H9 (cell line): ENCODE results near the gene CCDC182. TPM values are rescaled to one million over a fixed set of nuclear protein-coding genes. Genes with fewer than 3 reads are reported as not detected.

ENCODE experiments used
- DNase-seq: peaks from one replicate; pipeline ENCODE4 v3.0.0-alpha.2; 2017
- H2AFZ ChIP-seq: one replicate; pipeline ENCODE4 v1.6.1; 2013; ENCODE audit warnings: mild to moderate bottlenecking, low read length, control low read depth, moderate library complexity
- H2AK5ac ChIP-seq: 2 replicates; pipeline ENCODE4 v1.6.1; 2013; ENCODE audit warnings: low read length, control low read depth, mixed read lengths; ENCODE audit not compliant: insufficient read length
- H2BK120ac ChIP-seq: one replicate; pipeline ENCODE4 v1.6.1; 2013; ENCODE audit warnings: low read depth, mild to moderate bottlenecking, low read length, control low read depth, inconsistent platforms; ENCODE audit not compliant: poor library complexity, severe bottlenecking
- H2BK12ac ChIP-seq: 2 replicates; pipeline ENCODE4 v1.6.1; 2013; ENCODE audit warnings: low read length, control low read depth, mixed read lengths, low read depth; ENCODE audit not compliant: insufficient read length
- H2BK15ac ChIP-seq: 2 replicates; pipeline ENCODE4 v1.6.1; 2013; ENCODE audit warnings: low read depth, low read length, control low read depth
- H2BK20ac ChIP-seq: one replicate; pipeline ENCODE4 v1.6.1; 2013; ENCODE audit warnings: low read depth, mild to moderate bottlenecking, low read length, control low read depth, inconsistent platforms; ENCODE audit not compliant: poor library complexity, severe bottlenecking
- H2BK5ac ChIP-seq: 2 replicates; pipeline ENCODE4 v1.6.1; 2013; ENCODE audit warnings: low read length, control low read depth, mixed read lengths; ENCODE audit not compliant: insufficient read length
- H3K14ac ChIP-seq: 2 replicates; pipeline ENCODE4 v1.6.1; 2013; ENCODE audit warnings: low read length, control low read depth; ENCODE audit not compliant: insufficient read depth
- H3K18ac ChIP-seq: 2 replicates; pipeline ENCODE4 v1.6.1; 2013; ENCODE audit warnings: low read depth, mild to moderate bottlenecking, mixed read lengths, low read length, control low read depth; ENCODE audit not compliant: insufficient read length
- H3K23ac ChIP-seq: 2 replicates; pipeline ENCODE4 v1.6.1; 2013; ENCODE audit warnings: low read length, control low read depth, mixed read lengths, low read depth; ENCODE audit not compliant: insufficient read length
- H3K23me2 ChIP-seq: 2 replicates; pipeline ENCODE4 v1.6.1; 2013; ENCODE audit warnings: low read depth, mild to moderate bottlenecking, mixed read lengths, low read length, control low read depth; ENCODE audit not compliant: insufficient read length, poor library complexity, severe bottlenecking
- H3K27ac ChIP-seq: 2 replicates; pipeline ENCODE4 v1.5.1; 2013; ENCODE audit warnings: low read length, control low read depth, mixed read lengths, low read depth; ENCODE audit not compliant: insufficient read length
- H3K27me3 ChIP-seq: 2 replicates; pipeline ENCODE4 v1.6.1; 2013; ENCODE audit warnings: low read length, control low read depth, inconsistent platforms; ENCODE audit not compliant: insufficient read depth
- H3K4ac ChIP-seq: 2 replicates; pipeline ENCODE4 v1.6.1; 2013; ENCODE audit warnings: low read depth, mild to moderate bottlenecking, control low read depth, inconsistent platforms, low read length, moderate library complexity
- H3K4me1 ChIP-seq: 2 replicates; pipeline ENCODE4 v1.6.1; 2013; ENCODE audit warnings: low read length, control low read depth, inconsistent platforms; ENCODE audit not compliant: insufficient read depth
- H3K4me2 ChIP-seq: 2 replicates; pipeline ENCODE4 v1.6.1; 2013; ENCODE audit warnings: low read length, control low read depth, mixed read lengths; ENCODE audit not compliant: insufficient read length, insufficient read depth
- H3K56ac ChIP-seq: 2 replicates; pipeline ENCODE4 v1.6.1; 2013; ENCODE audit warnings: low read depth, mild to moderate bottlenecking, mixed read lengths, low read length, control low read depth; ENCODE audit not compliant: insufficient read length
- H3K79me1 ChIP-seq: 2 replicates; pipeline ENCODE4 v1.6.1; 2013; ENCODE audit warnings: low read depth, mild to moderate bottlenecking, moderate library complexity, low read length, control low read depth, inconsistent platforms; ENCODE audit not compliant: insufficient read depth, poor library complexity, severe bottlenecking
- H3K79me2 ChIP-seq: 2 replicates; pipeline ENCODE4 v1.6.1; 2013; ENCODE audit warnings: low read length, control low read depth, inconsistent platforms; ENCODE audit not compliant: insufficient read depth
- H3K9ac ChIP-seq: 2 replicates; pipeline ENCODE4 v1.6.1; 2013; ENCODE audit warnings: low read length, control low read depth, mixed read lengths; ENCODE audit not compliant: insufficient read length; ENCODE audit errors: extremely low read depth
- H3K9me3 ChIP-seq: one replicate; pipeline ENCODE4 v1.6.1; 2013; ENCODE audit warnings: low read depth, low read length, inconsistent platforms; ENCODE audit not compliant: control insufficient read depth
- H3T11ph ChIP-seq: one replicate; pipeline ENCODE4 v1.6.1; 2013; ENCODE audit warnings: mild to moderate bottlenecking, low read length, control low read depth, inconsistent platforms
- H4K20me1 ChIP-seq: one replicate; pipeline ENCODE4 v1.6.1; 2013; ENCODE audit not compliant: control insufficient read depth, insufficient read length, insufficient read depth
- H4K5ac ChIP-seq: 2 replicates; pipeline ENCODE4 v1.6.1; 2013; ENCODE audit warnings: low read depth, mild to moderate bottlenecking, mixed read lengths, low read length, control low read depth; ENCODE audit not compliant: insufficient read length
- H4K8ac ChIP-seq: replicated peaks from 2 replicates; pipeline ENCODE4 v1.6.1; 2013; ENCODE audit warnings: low read length, control low read depth, mixed read lengths, low read depth; ENCODE audit not compliant: insufficient read length
- H4K91ac ChIP-seq: 2 replicates; pipeline ENCODE4 v1.6.1; 2013; ENCODE audit warnings: low read depth, mild to moderate bottlenecking, moderate library complexity, mixed read lengths, low read length, control low read depth; ENCODE audit not compliant: insufficient read length
- H3K27ac Mint-ChIP-seq, 3 experiments: 2 replicates in 2 of 3; 3 replicates in 1 of 3; pipeline ENCODE4 v1.8.0; 2020 to 2021; ENCODE audit warnings: mixed read lengths in 3 of 3, mild to moderate bottlenecking in 1 of 3, moderate library complexity in 1 of 3
- H3K27me3 Mint-ChIP-seq: 2 replicates; pipeline ENCODE4 v1.8.0; 2021; ENCODE audit warnings: low read depth, mild to moderate bottlenecking, moderate library complexity, mixed read lengths
- H3K36me3 Mint-ChIP-seq, 3 experiments: 2 replicates in 2 of 3; 3 replicates in 1 of 3; pipeline ENCODE4 v1.8.0; 2020 to 2021; ENCODE audit warnings: low read depth in 3 of 3, mixed read lengths in 3 of 3; ENCODE audit not compliant: insufficient read depth in 1 of 3
- H3K4me1 Mint-ChIP-seq, 2 experiments: 2 replicates each; pipeline ENCODE4 v1.8.0; 2020; ENCODE audit warnings: mixed read lengths in 2 of 2
- H3K4me3 Mint-ChIP-seq, 2 experiments: 2 replicates in 1 of 2; 3 replicates in 1 of 2; pipeline ENCODE4 v1.8.0; 2020 to 2021; ENCODE audit warnings: mild to moderate bottlenecking in 2 of 2, mixed read lengths in 2 of 2, moderate library complexity in 1 of 2
- H3K9me3 Mint-ChIP-seq, 2 experiments: 2 replicates in 1 of 2; 3 replicates in 1 of 2; pipeline ENCODE4 v1.8.0; 2020; ENCODE audit warnings: mild to moderate bottlenecking in 2 of 2, mixed read lengths in 2 of 2, moderate library complexity in 1 of 2
- CTCF ChIP-seq: fragments of 200-600 bp; sonication (generic); conservative IDR thresholded peaks from 3 replicates; pipeline ENCODE4 v1.8.0; 2021; ENCODE audit warnings: antibody characterized with exemption, mild to moderate bottlenecking
- WGBS: extraction: QIAGEN DNeasy Blood & Tissue Kit; methylation state at CpG from one replicate; pipeline ENCODE4 v1.1.7; 2013; ENCODE audit warnings: missing lambda C conversion rate, low lambda C conversion rate, mixed read lengths; ENCODE audit not compliant: insufficient read length; ENCODE audit errors: extremely low coverage; 5-methylcytosine and 5-hydroxymethylcytosine counted together
- total RNA-seq: library from RNA; stranded (reverse); gene quantifications from 2 replicates; pipeline ENCODE4 v1.2.1, GENCODE V29; 2021

CCDC182 gene
- total RNA-seq, 1 experiment from 2014 or later: not detected

DNA sequence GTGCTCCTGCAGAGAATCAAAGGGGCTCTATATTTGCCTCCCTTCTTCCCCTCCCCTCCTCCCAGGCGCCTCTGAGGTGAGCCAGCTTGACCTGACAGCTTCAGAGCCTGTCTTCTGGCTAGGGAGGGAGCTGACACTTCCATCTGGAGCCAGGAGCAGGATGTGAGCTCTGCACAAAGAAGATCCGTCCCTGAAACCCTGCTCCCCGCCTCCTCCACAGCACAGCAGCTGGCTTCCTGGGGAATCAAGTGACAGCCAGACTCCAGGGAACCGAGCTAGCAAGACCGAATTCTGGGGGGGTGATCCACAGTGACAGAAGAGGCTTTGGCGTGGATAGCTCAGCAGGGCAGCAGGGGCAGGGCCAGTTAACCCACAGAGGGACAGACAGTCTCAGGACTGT, 37.2 kb downstream of the CCDC182 start:
- no peak overlapping the region for H3K56ac ChIP-seq
- no peaks in the 10 kb centered on the region for H3K36me3 Mint-ChIP-seq
- peak; percentile 80 for DNase-seq
- H2BK12ac ChIP-seq: no peak overlapping the region
- H2AFZ ChIP-seq: no peak overlapping the region
- H4K8ac ChIP-seq: no peak overlapping the region
- H3K79me2 ChIP-seq: no peaks in the 10 kb centered on the region
- no peaks in the 10 kb centered on the region for H3K4me1 ChIP-seq
- WGBS: no CpG with 5 or more reads among the region's 6 CpGs
- H2BK5ac ChIP-seq: no peak overlapping the region
- H3K9me3 ChIP-seq: no peaks in the 10 kb centered on the region
- TF ChIP-seq CTCF: no peak
- H3K4me1 Mint-ChIP-seq: peaks cover 14 to 22% of the 10 kb centered on the region in 2 experiments
- no peak overlapping the region for H2BK15ac ChIP-seq
- H4K20me1 ChIP-seq: no peaks in the 10 kb centered on the region
- no peak overlapping the region for H3K9ac ChIP-seq
- H4K5ac ChIP-seq: no peak overlapping the region
- no peak overlapping the region for H3K4ac ChIP-seq
- H3K23me2 ChIP-seq: no peaks in the 10 kb centered on the region
- no peak overlapping the region for H3K27ac Mint-ChIP-seq
- no peak overlapping the region for H3K27ac ChIP-seq
- H3K79me1 ChIP-seq: no peaks in the 10 kb centered on the region
- H3K4me2 ChIP-seq: peak overlapping the region; percentile 42
- H2AK5ac ChIP-seq: no peak overlapping the region
- no peak overlapping the region for H2BK20ac ChIP-seq
- H4K91ac ChIP-seq: no peak overlapping the region
- H3K14ac ChIP-seq: peak overlapping the region; percentile 43; the same call in 1 of the 2 replicates
- no peak overlapping the region for H3K18ac ChIP-seq
- H3K4me3 Mint-ChIP-seq: peak overlapping the region; percentile 3 to 63; a peak in 3 of 5 replicates
- peaks cover 29% of the 10 kb centered on the region for H3K27me3 Mint-ChIP-seq
- H3K23ac ChIP-seq: no peak overlapping the region
- no peak overlapping the region for H3T11ph ChIP-seq
- no peaks in the 10 kb centered on the region for H3K9me3 Mint-ChIP-seq
- H3K27me3 ChIP-seq: no peaks in the 10 kb centered on the region
- no peak overlapping the region for H2BK120ac ChIP-seq
